GM12878 (cell line): Measurements from ENCODE around the gene PAK5. TPM values are rescaled to one million over a fixed set of nuclear protein-coding genes. Genes with fewer than 3 reads are reported as not detected.

Source experiments
- ATAC-seq: fragments of 200-7000 bp; cut with Tn5 transposase; 3 replicates; pipeline ENCODE4 v1.9.1; 2020; ENCODE audit warnings: mild to moderate bottlenecking, moderate library complexity
- BruUV-seq: library from RNA; stranded (reverse); fragments of 400-500 nt; replicated peaks from 2 replicates; lab custom pipeline; 2021; lab: Mats Ljungman, UMichigan
- CTCF ChIA-PET: fragments of 300-600 bp; sonication (Branson Sonifier 250); formaldehyde crosslinking; extraction: SDS; loops from one replicate; lab custom pipeline; 2021; ENCODE audit warnings: inconsistent platforms; lab: Yijun Ruan, JAX
- POLR2A ChIA-PET: fragments of 350-600 bp; formaldehyde crosslinking; extraction: SDS; loops from one replicate; lab custom pipeline; 2021; ENCODE audit warnings: inconsistent platforms; lab: Charles Lee
- RAD21 ChIA-PET: fragments of 300-600 bp; sonication (Branson Sonifier 250); formaldehyde crosslinking; loops from one replicate; lab custom pipeline; 2023; ENCODE audit warnings: antibody characterized with exemption; ENCODE audit not compliant: unreplicated experiment; lab: Charles Lee
- SMC1A ChIA-PET: fragments of 300-600 bp; sonication (Branson Sonifier 250); formaldehyde crosslinking; loops from one replicate; lab custom pipeline; 2023; ENCODE audit not compliant: unreplicated experiment, uncharacterized antibody; lab: Charles Lee
- DNase-seq: peaks from one replicate; pipeline ENCODE4 v3.0.0-alpha.2; 2011; ENCODE audit warnings: low read depth, low spot score
- FAIRE-seq: peaks from 3 replicates; lab custom pipeline; 2011; peaks lifted over from hg19 to GRCh38; lab: Jason Lieb, UNC
- H2AFZ ChIP-seq: 2 replicates; pipeline ENCODE4 v1.6.0; 2011; ENCODE audit warnings: low read depth, low read length, control low read depth; ENCODE audit not compliant: control insufficient read depth
- H3K27ac ChIP-seq: 2 replicates; pipeline ENCODE4 v1.5.1; 2011; ENCODE audit warnings: control low read depth; ENCODE audit not compliant: control insufficient read depth, insufficient read depth
- H3K27me3 ChIP-seq, 2 experiments: replicated peaks in 1 of 2; 2 replicates each; pipeline versions ENCODE4 v1.6.0 to v1.6.1; 2011; ENCODE audit warnings: low read length in 1 of 2; ENCODE audit not compliant: control insufficient read depth in 2 of 2, insufficient read depth in 2 of 2
- H3K36me3 ChIP-seq, 2 experiments: 2 replicates each; pipeline ENCODE4 v1.5.1; 2011; ENCODE audit warnings: low read length in 1 of 2; ENCODE audit not compliant: control insufficient read depth in 2 of 2, insufficient read depth in 2 of 2
- H3K4me1 ChIP-seq: 2 replicates; pipeline ENCODE4 v1.6.1; 2011; ENCODE audit warnings: mild to moderate bottlenecking, low read length, moderate library complexity, mixed read lengths; ENCODE audit not compliant: control insufficient read depth, insufficient read depth
- H3K4me2 ChIP-seq: 2 replicates; pipeline ENCODE4 v1.6.0; 2011; ENCODE audit warnings: control low read depth; ENCODE audit not compliant: control insufficient read depth, insufficient read depth
- H3K4me3 ChIP-seq: fragments of 200-600 bp; sonication (generic); 2 replicates; pipeline ENCODE4 v1.5.1; 2016
- H3K79me2 ChIP-seq: 2 replicates; pipeline ENCODE4 v1.6.0; 2011; ENCODE audit warnings: low read length; ENCODE audit not compliant: control insufficient read depth, insufficient read depth
- H3K9ac ChIP-seq: 2 replicates; pipeline ENCODE4 v1.8.0; 2011; ENCODE audit warnings: low read length, control low read depth, mixed read lengths; ENCODE audit not compliant: control insufficient read depth, insufficient read depth
- H3K9me3 ChIP-seq: replicated peaks from 3 replicates; pipeline ENCODE4 v1.5.1; 2011; ENCODE audit warnings: mild to moderate bottlenecking, low read length; ENCODE audit not compliant: control insufficient read depth, insufficient read depth
- H4K20me1 ChIP-seq: 2 replicates; pipeline ENCODE4 v1.6.0; 2011; ENCODE audit not compliant: control insufficient read depth, insufficient read depth
- ATF3 ChIP-seq: IDR thresholded peaks from 2 replicates; pipeline ENCODE4 v1.6.1; 2011; ENCODE audit warnings: low read depth, mild to moderate bottlenecking, low read length, moderate library complexity, borderline replicate concordance; ENCODE audit errors: extremely low read depth
- ATF7 ChIP-seq: fragments of 450-650 bp; IDR thresholded peaks from 2 replicates; pipeline ENCODE4 v1.6.1; 2016; ENCODE audit warnings: low read depth, mild to moderate bottlenecking
- BCL11A ChIP-seq: IDR thresholded peaks from 2 replicates; pipeline ENCODE4 v1.6.1; 2011; ENCODE audit warnings: low read depth, low read length
- BRCA1 ChIP-seq: IDR thresholded peaks from 2 replicates; pipeline ENCODE4 v1.6.1; 2011; ENCODE audit warnings: low read depth, low read length, improper control_type of control experiment
- CEBPZ ChIP-seq: fragments of 150-350 bp; IDR thresholded peaks from 2 replicates; pipeline ENCODE4 v1.6.1; 2016; ENCODE audit warnings: low read depth, low read length
- HDAC6 ChIP-seq: fragments of 200-600 bp; sonication (generic); IDR thresholded peaks from one replicate; pipeline ENCODE4 v1.8.0; 2017; ENCODE audit warnings: antibody characterized with exemption; ENCODE audit not compliant: unreplicated experiment
- IRF3 ChIP-seq: fragments of 450-650 bp; IDR thresholded peaks from 2 replicates; pipeline ENCODE4 v1.6.1; 2014; ENCODE audit warnings: mild to moderate bottlenecking
- MAX ChIP-seq: IDR thresholded peaks from 2 replicates; pipeline ENCODE4 v1.6.1; 2012; ENCODE audit warnings: low read depth, low read length, improper control_type of control experiment
- MYB ChIP-seq: fragments of 150-350 bp; IDR thresholded peaks from 2 replicates; pipeline ENCODE4 v1.6.1; 2014; ENCODE audit warnings: mild to moderate bottlenecking, low read depth, low read length, borderline replicate concordance
- PAX5 ChIP-seq: IDR thresholded peaks from 2 replicates; pipeline ENCODE4 v1.6.1; 2011; ENCODE audit warnings: low read depth, low read length, borderline replicate concordance
- PBX3 ChIP-seq: IDR thresholded peaks from 2 replicates; pipeline ENCODE4 v1.6.1; 2011; ENCODE audit warnings: mild to moderate bottlenecking, low read depth, low read length, moderate library complexity; ENCODE audit not compliant: insufficient replicate concordance
- SRF ChIP-seq, 2 experiments: IDR thresholded peaks; 2 replicates each; pipeline ENCODE4 v1.6.1; 2011; ENCODE audit warnings: low read depth in 2 of 2, low read length in 2 of 2, mild to moderate bottlenecking in 1 of 2, moderate library complexity in 1 of 2
- SUPT20H ChIP-seq: IDR thresholded peaks from 2 replicates; pipeline ENCODE4 v1.6.1; 2011; ENCODE audit warnings: low read depth, mild to moderate bottlenecking, low read length, moderate library complexity, borderline replicate concordance; ENCODE audit not compliant: control insufficient read depth
- ZZZ3 ChIP-seq: IDR thresholded peaks from 2 replicates; pipeline ENCODE4 v1.6.1; 2011; ENCODE audit warnings: low read depth; ENCODE audit not compliant: control insufficient read depth, insufficient read length
- WGBS: methylation state at CpG from one replicate; pipeline ENCODE4 v1.1.6; 2016; ENCODE audit warnings: low lambda C conversion rate; ENCODE audit not compliant: insufficient replicate concordance, insufficient coverage; ENCODE audit errors: missing lambda C conversion rate; 5-methylcytosine and 5-hydroxymethylcytosine counted together
- in situ Hi-C: fragments of 300-500 bp; cut with MboI; formaldehyde crosslinking; loops from 9 replicates; pipeline ENCODE4 v1.14.3; 2018; ENCODE audit warnings: mixed read lengths
- intact Hi-C: fragments of 100-400 bp; cut with micrococcal nuclease; formaldehyde crosslinking; loops from one replicate; pipeline ENCODE4 v1.14.2; 2022; ENCODE audit not compliant: unreplicated experiment
- polyA plus RNA-seq, 11 experiments: library from polyadenylated mRNA; depleted of rRNA in 4 of 11; unstranded in 6 of 11; stranded (reverse) in 5 of 11; fragments of >200 nt; fragmentation: Nextera tagmentation in 4 of 11; fragmentation: Illumina TruSeq in 1 of 11; extraction: Ambion mirVana in 4 of 11; extraction: Trizol in 1 of 11; gene quantifications; 1 replicate in 1 of 11; 2 replicates in 10 of 11; pipeline versions ENCODE4 v1.2.1 to v1.2.3, GENCODE V29; 2011 to 2016; ENCODE audit warnings: inconsistent platforms in 2 of 11, missing spikeins in 2 of 11, low read depth in 1 of 11
- total RNA-seq, 4 experiments: library from RNA; depleted of rRNA in 3 of 4; stranded (reverse); fragments of >200 nt in 3 of 4; fragmentation: Illumina TruSeq in 1 of 4; extraction: Trizol in 1 of 4; gene quantifications; 2 replicates each; pipeline versions ENCODE4 v1.2.1 to v1.2.3, GENCODE V29; 2013 to 2021
- TF ChIP-seq, protein P1 (sequence below): fragments of 450-650 bp; IDR thresholded peaks from 2 replicates; pipeline ENCODE4 v1.6.1; 2017; ENCODE audit warnings: borderline replicate concordance

Gene PAK5
- total and polyA plus RNA-seq, 10 of the 15 experiments (the other 5 are each of a cell fraction or from before 2014, with no cell fraction given): not detected

- no peak for TF ChIP-seq IRF3
- TF ChIP-seq SRF (IDR thresholded peaks at IDR 0.05; ENCODE audit: low read depth in 2 of 2, low read length in 2 of 2): no peak
- TF ChIP-seq HDAC6: no peak
- TF ChIP-seq BCL11A: no peak
- TF ChIP-seq, all 136 proteins: peak for 0
These were observed 79.5 kb downstream of the PAK5 start (continued) for GRCh38 chr20:9759392-9759791.

- ChIA-PET CTCF (no interaction called here), POLR2A (no interaction called here), RAD21 (no interaction called here), SMC1A (no interaction called here)
- FAIRE-seq (no peak), DNase-seq (no peak), ATAC-seq (no peak)
- Histone ChIP-seq H3K9ac (no peak overlapping the region), H4K20me1 (no peaks in the 10 kb centered on the region), H3K4me2 (no peak overlapping the region), H3K36me3 (no peaks in the 10 kb centered on the region), H3K9me3 (no peaks in the 10 kb centered on the region), H3K27ac (no peak overlapping the region), H2AFZ (no peak overlapping the region), H3K27me3 (no peaks in the 10 kb centered on the region), H3K4me3 (no peak overlapping the region), H3K79me2 (no peaks in the 10 kb centered on the region), H3K4me1 (no peaks in the 10 kb centered on the region)
- intact Hi-C loops: no loop called here
- in situ Hi-C loops: no loop called here
- whole genome bisulfite sequencing: 5% methylated on average over 1 of the region's 1 CpG
- BruUV-seq: no TSS peak
- TF ChIP-seq BRCA1 (no peak), ATF3 (no peak), ATF7 (no peak), CEBPZ (no peak), PAX5 (no peak), SUPT20H (no peak), ZZZ3 (no peak), MYB (no peak), MAX (no peak), PBX3 (no peak)
- TF ChIP-seq, protein P1, sequence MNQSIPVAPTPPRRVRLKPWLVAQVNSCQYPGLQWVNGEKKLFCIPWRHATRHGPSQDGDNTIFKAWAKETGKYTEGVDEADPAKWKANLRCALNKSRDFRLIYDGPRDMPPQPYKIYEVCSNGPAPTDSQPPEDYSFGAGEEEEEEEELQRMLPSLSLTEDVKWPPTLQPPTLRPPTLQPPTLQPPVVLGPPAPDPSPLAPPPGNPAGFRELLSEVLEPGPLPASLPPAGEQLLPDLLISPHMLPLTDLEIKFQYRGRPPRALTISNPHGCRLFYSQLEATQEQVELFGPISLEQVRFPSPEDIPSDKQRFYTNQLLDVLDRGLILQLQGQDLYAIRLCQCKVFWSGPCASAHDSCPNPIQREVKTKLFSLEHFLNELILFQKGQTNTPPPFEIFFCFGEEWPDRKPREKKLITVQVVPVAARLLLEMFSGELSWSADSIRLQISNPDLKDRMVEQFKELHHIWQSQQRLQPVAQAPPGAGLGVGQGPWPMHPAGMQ: no peak
These were observed 80.1 kb downstream of the PAK5 start for GRCh38 chr20:9758752-9759151.
